HG03175 (cell line): Measurements from ENCODE around the gene CYB5B.
"Not testable (repeated sequence)": the region's sequence is repeated elsewhere in the genome, so short reads cannot be mapped to it uniquely, and the experiment has no call there.

Experiments used
- ATAC-seq: cut with Tn5 transposase; IDR thresholded peaks from one replicate; pipeline ENCODE4 v1.9.1; 2021; ENCODE audit warnings: mild to moderate bottlenecking, moderate library complexity; ENCODE audit not compliant: unreplicated experiment

The CYB5B gene

DNA sequence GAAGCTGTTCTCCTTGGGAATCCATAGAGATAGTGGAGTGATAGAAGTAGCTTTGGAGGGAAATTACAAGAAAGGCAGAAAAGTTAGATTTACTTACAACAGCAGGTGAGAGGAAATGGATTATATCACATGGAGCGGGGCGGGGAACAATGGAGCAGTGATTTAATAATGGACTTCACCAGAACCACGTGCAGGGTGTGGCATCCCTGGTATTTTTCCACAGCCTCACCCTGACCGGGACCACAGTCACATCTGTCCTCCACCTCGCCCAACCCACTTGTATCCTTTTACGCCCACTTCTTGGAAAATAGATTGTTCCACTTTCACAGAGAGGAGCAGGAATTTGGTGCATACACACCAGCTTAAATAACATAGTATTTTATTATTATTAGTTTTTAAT is 15.9 kb upstream of the CYB5B start:
- no peak for ATAC-seq

DNA sequence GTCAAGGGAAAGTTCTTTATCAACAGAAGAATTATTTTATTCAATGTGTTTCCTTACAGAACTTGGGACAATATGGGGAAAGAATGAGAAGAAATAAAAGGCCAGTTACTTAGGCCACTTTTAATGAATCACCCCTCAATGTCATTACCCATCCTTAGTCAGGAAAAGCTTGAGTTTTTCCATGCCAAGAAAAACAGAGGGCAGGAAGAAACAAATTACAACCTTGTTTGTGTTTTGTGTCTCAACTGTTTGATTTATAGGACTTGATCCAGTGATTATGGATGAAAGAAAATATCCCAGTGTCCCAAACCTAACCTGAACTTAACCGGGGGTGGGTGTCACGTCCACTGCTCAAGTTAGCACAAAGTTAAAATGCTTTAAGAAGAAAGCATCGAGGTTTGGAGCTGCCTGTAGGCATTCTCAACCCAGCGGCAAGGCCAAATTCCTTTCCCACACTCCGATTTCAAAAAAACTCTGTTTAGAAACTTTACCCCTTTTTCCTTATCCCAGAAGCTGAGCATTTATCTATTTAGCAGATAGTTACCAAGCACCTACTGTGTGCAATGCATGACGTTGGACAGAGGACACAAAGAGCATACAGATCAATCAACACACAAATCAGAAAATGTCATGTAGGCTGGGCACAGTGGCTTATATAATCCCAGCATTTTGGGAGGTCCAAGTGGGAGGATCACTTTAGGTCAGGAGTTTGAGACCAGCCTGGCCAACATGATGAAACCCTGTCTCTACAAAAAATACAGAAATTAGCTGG is 14.0 kb upstream of the CYB5B start:
- no peak for ATAC-seq

DNA sequence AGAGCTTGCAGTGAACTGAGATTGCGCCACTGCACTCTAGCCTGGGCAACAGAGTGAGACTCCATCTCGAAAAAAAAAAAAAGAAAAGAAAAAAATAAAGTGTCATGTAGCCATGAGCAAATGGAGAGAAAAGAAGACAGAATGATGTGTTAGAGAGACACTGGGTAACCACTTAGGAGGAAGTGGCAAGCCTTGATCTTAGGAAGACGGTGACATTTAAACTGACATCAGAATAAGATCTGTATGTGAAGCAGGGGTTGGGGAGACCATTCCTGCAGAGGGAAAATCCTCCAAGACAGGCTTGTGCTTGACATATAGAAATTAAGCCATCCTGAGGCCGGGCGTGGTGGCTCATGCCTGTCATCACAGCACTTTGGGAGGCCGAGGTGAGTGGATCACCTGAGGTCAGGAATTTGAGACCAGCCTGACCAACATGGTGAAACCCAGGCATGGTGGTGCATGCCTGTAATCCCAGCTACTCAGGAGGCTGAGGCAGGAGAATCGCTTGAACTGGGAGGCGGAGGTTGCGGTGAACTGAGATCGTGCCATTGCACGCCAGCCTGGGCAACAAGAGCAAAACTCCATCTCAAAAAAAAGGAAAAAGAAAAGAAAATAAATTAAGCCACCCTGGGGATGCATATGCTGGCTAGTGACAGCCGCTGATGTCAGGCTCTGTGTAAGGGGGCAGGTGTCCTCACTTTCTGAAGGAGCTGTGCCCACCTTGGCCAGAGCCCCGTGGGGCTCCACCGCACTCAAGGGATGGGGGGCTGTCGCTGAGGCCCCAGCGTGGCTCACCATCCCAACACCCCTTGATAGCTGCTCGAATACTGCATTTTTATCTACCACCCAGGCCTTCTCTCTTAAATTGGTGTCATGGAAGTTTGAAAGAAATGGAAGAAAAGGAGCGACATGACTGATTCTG is 13.1 kb upstream of the CYB5B start:
- ATAC-seq: no peak

DNA sequence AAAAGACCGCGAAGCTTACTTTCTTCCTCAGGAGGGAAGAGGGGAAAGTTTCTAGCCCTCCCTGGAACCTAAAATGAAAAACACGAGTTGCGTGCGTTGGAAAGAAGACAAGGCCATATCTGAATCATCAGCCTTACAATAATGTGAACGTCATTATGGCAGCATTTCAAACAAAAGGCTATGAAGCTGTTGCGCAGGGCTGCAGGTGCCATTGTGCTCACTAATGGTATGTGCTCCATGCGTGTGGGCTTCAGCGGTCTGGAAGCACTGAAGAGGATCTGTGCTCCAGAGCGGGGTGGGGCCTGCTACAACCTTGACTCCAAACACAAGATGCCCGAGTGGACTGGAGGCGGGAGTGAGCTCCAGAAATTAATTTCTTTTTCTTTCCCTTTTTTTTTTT is 12.1 kb upstream of the CYB5B start:
- ATAC-seq: no peak

DNA sequence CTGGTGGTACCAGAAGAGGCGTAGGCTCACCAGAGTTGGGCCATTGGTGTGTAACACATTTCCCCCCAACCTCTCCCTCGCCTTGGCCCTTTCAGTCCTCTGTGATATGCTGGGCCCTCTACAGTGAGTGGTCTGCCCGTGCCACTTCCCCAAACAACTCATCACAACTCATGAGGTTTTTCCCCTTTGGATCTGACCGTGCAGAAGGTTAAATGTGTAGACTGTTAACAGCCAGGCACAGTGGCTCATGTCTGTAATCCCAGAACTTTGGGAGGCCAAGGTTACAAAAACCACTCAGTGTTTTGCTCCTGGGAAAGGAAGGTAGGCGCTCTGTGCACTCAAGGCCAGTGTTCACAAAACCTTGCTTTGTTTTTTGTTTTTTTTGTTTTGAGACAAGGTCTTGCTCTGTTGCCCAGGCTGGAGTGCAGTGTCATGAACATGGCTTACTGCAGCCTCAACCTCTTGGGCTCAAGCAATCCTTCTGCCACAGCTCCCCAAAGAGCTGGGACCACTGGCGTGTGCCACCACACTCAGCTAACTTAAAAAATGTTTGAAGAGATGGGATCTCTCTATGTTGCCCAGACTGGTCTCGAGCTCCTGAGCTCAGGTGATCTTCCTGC is 11.3 kb upstream of the CYB5B start:
- ATAC-seq: no peak

DNA sequence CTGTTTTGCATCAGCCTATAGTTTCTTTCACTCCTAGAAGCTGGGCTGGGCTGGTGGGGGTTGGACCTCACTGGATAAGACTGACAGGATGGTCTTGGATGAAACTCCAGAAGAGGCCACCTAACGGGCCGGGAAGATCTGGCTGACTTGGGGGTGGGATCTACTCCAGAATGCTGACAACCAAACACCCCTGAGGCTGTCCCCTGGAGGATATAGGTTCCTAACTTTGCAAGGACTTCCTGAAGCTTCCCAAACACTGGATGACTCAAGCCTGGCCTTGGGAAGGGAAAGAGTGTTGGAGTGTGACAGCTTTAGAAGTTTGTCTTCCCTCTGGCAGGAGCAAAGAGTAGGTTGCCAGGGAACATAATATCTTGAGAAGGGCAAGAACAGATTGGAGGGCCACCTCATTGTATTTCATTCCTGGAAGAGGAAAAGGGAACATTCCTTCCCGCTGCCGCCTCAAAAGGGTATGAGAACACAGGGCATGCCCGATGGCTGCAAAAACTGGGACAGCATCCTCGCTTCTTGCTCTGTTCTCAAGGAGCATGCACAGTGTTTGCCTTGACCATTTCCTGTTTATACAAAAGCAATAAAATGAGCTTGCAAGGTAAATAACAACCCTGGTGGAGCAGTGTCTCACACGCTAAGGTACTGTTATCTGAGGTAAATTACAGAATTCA is 6.8 kb upstream of the CYB5B start:
- ATAC-seq: no peak

DNA sequence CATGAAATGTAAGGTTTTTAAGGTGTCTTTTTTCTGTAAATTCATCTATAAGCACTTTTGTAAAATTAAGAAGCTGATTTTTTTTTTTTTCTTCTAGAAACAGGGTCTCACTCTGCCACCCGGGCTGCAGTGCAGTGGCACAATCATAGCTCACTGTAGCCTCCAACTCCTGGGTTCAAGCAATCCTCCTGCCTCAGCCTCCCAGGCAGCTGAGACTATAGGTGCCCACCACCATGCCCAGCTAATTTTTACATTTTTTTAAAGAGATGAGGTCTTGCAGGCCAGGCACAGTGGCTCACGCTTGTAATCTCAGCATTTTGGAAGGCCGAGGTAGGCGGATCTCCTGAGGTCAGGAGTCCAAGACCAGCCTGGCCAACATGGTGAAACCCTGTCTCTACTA is 4.5 kb upstream of the CYB5B start:
- ATAC-seq: no peak

DNA sequence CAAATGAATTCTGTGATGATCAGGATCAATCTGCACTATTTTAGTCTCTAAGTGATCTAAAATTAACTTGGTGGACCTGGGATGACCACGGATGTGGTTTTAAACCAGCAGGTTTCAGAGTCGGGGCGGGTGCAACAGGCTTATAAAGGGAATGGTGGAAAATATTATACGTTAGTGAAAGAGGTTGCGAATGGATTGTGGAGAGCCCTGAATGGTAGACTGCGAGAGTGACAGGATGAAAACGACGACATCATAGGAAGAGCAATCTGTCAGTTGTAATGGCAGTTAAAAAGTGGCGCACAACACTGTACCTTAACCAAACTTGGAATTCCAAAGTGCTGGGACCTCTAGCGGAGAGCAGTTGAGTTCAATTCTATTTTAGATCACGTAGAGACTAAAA is 1.2 kb upstream of the CYB5B start:
- no peak for ATAC-seq

DNA sequence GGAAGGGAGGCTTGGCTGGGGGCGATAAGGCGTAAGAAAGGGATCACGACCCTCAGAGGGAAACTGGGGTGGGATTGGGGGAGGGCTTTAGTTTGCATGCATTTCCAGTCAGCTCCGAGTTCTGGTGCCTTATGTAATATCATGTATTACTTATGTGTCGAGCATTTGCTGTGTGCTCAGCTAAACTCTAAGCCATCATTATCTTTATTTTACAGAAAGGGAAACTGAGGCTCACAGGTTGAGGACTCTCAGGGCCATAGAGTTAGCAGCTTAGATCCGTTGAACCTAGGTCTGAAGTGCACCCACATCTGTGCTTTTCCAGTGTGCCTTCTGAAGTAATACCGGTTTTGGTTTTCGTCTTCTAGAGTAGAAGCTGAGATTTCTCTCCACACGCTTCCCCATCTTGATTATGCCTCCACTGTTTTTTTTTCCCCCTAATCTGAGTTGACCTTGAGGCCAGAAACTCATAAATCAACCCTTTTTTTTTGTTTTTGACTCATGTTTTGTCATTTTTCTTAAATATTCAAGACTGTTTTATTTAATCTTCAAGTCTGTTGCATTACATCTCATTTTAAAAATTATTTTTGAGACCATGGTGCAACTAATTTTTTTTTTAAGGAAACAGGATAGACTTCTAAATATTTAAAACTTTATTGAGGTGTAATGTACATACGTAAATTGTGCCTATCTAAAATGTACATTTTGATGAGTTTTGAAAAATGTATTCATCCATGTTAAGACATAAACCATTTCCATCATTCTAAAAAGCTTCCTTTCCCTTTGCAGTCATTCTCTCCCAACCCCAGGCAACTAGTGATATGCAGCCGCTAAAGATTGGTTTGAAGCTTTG is 741 bp downstream of the CYB5B start:
- ATAC-seq: no peak

DNA sequence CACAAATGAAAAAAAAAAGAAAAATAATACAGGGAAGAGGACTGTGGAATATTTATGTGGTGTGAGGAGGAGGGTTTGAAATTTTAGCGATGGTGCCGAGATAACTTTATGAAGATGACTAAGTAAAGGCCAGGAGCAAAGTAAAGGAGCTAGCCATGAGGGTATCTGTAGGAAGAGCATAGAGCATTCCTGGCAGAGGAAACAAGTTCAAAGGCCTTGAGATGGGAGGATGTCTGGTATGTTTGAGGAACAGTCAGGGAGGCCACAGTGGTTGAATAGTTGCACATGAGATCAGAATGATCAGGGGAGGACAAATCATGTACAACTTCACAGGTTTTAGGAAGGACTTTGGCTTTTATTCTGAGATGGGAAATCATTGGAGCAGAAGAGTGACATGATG is 4.2 kb downstream of the CYB5B start:
- no peak for ATAC-seq

DNA sequence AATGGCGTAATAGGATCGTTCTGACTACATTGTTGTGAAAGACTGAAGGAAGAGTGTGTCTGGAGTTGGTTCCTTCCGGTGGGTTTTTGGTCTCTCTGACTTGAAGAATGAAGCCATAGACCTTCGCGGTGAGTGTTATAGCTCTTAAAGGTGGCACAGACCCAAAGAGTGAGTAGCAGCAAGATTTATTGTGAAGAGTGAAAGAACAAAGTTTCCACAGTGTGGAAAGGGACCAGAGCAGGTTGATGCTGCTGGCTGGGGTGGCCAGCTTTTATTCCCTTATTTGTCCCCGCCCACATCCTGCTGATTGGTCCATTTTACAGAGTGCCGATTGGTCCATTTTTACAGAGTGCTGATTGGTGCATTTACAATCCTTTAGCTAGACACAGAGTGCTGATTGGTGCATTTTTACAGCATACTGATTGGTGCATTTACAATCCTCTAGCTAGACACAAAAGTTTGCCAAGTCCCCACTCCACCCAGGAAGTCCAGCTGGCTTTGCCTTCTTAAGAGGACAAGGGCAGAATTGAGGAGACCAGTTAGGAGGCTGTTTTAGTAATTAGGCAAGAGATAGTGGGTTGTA is 4.7 kb downstream of the CYB5B start:
- ATAC-seq: not testable (repeated sequence)

DNA sequence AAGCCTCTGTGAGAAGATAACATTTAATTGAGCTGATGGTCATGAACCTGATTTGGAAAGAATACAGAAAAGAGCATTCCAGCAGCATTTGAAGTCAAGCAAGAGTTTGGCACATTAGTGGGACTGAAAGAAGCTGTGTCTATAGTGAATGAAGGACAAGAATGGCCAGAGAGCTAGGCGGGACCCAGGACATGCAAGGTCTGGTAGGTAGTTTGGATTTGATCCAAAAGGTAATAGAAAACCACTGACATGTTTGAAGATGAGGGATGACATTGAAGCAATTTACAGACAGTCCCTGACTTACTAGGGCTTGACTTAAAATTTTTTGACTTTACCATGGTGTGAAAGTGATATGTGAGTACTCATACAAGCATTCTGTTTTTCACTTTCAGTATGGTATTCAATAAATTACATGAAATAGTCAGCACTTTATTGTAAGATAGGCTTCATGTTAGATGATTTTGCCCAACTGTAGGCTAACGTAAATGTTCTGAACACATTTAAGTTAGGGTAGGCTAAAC is 7.6 kb downstream of the CYB5B start:
- no peak for ATAC-seq

DNA sequence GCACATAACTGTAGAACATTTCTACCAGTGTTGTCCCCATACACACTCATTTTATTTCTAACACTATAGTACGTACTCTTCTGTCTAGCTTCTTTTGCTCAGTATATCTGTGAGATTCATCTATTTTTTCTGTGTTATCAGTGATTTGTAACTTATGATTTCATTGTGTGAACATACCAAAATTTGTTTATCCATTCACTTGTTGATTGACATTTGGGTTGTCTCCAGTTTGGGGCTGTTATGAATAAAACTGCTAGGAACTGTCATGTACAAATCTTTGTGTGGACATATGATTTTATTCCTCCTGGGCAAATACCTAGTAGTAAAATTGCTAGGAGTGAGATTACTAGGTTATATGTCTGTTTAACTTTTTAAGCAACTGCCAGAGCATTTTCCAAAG is 9.6 kb downstream of the CYB5B start:
- ATAC-seq: no peak

DNA sequence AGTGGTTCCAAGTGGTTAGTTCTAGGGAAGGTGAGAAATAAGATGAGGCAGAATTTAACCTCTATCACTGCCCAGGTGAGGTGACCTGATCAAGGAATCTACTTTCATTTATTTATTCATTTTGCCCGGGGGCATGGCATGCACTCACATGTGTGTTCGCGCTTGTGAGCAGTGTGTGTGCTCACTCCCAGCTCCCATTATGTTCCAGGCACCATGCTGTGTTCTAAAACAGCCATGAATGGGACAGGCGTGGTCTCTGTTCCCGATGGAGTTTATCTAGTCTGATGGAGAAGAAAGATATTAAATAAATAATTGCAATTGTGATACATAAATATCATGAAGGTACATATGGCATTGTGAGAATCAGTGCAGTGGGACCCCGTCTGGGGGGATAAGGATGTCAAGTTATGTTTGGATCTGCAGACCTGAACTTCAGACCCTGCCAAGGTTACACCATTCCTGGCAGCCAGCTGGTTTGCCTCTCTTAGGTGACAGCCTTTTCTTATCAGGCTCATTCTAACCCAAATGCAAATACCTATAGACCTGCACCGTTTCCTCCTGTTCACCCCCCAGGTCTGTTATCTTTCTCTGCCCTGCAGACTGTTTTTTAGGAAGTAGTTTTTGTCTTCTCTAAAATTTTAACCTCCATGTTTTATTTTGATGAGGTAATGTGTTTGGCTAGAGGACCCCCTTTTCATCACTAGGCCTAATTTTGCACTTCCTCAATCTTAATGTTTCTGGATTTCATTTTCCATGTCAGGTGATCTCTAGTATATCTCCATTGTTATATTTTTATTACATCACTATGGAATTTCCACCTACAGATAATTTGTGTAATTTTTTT is 11.8 kb downstream of the CYB5B start:
- no peak for ATAC-seq

DNA sequence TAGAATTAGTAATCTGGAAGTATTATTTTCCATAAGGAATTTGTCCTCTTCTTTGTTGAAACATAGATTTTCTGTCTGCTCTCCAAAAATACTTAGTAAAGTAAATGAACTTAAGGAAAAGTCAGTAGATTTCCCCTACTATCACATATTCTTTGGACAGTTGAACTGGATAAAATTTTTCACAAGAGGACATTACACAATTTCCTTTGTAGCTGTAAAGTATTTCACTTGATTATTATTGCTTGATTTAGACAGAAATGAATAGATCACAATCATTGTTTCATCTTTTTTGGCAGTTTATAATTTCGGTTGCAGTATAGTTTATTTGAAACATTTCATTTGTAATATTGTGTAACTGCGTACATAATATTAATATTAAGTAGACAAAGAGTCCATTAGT is 12.5 kb downstream of the CYB5B start:
- no peak for ATAC-seq

DNA sequence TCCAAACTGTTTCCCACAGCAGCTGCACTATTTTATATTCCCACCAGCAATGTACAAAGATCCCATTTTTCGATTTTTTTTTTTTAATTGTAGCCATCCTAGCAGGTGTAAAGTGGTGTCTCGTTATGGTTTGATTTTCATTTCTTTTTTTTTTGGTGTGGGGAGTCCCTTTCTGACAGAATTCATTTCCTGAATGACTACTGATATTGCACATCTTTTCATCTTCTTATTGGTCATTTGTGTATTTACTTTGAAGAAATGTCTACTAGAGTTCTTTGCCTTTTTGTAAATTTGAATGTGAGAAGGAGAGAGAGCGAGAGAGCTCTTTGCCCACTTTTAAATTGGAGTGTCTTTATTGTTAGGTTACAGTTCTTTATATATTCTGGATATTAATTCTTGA is 14.0 kb downstream of the CYB5B start:
- ATAC-seq: no peak

DNA sequence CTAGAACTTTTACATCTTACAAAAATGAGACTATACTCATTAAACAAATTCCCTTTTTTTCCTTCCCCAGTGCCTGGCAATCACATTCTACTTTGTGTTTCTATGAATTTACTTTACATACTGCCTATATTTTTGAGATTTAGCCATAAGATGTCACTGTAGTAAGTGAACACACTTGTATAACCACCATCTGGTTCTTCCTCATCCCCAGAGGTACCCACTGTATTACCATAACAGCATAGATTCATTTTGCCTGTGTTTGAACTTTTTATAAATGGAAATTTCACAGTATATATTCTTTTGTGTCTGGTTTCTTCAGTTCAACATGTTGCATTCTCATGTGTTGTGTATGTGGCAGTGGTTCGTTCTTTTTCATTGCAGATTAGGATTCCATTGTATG is 15.8 kb downstream of the CYB5B start:
- ATAC-seq: no peak

DNA sequence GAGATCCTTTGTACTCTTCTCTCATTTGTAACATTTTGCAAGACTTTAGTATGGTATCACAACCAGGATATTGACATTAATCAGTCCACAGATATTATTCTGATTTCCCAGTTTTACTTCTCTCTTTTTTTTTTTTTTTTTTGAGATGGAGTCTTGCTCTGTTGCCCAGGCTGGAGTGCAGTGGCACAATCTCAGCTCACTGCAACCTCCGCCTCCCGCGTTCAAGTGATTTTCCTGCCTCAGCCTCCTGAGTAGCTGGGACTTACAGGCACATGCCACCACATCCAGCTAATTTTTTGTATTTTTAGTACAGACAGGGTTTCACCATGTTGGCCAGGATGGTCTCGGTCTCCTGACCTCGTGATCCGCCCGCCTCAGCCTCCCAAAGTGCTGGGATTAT is 16.6 kb downstream of the CYB5B start:
- not testable (repeated sequence) for ATAC-seq
